ENCODE data around the gene IZUMO2. TPM values are rescaled to one million over a fixed set of nuclear protein-coding genes. Genes with fewer than 3 reads are reported as not detected.

The IZUMO2 gene
- total RNA-seq: not detected

DNA sequence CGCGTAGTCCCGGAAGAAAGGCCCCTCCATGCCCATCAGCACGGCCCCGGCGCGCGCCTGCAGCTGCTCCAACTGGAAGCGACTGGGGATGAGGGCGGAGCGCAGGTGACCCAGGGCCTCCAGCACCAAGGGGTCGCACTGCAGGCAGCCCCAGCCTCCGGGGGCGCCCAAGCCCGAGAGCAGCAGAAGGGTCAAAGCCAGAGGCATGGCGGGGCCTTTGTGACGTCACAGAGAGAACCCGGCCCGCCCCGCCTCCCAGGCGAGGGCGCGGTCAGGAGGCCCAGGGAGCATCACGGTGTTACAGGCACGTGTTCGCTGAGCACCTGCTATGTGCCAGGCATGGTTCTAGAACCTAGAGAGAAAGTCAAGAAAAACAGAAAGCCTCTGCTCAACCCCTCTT lies at the start of gene IZUMO2:
TSS of gene IZUMO2 (minus strand) at position 294 of the 400 bp plus-strand sequence. CDS start at position 207, 87 bp downstream.
- intact Hi-C loops (cut with DNase I; ENCODE audit: low total_unique reads): no loop called here
- no peak for TF ChIP-seq POLR2A (IDR thresholded peaks at IDR 0.05)
- TF ChIP-seq, protein P1, sequence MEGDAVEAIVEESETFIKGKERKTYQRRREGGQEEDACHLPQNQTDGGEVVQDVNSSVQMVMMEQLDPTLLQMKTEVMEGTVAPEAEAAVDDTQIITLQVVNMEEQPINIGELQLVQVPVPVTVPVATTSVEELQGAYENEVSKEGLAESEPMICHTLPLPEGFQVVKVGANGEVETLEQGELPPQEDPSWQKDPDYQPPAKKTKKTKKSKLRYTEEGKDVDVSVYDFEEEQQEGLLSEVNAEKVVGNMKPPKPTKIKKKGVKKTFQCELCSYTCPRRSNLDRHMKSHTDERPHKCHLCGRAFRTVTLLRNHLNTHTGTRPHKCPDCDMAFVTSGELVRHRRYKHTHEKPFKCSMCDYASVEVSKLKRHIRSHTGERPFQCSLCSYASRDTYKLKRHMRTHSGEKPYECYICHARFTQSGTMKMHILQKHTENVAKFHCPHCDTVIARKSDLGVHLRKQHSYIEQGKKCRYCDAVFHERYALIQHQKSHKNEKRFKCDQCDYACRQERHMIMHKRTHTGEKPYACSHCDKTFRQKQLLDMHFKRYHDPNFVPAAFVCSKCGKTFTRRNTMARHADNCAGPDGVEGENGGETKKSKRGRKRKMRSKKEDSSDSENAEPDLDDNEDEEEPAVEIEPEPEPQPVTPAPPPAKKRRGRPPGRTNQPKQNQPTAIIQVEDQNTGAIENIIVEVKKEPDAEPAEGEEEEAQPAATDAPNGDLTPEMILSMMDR (IDR thresholded peaks at IDR 0.05): no peak
- H3K4me3 ChIP-seq (ENCODE audit: low read depth, poor library complexity, severe bottlenecking): no peak within 1 kb of the TSS
- no peak for DNase-seq (ENCODE audit: low spot score in 2 of 2)
- 18 to 31% methylated on average over 23 to 24 of the region's 26 CpGs for WGBS, 2 donors

DNA sequence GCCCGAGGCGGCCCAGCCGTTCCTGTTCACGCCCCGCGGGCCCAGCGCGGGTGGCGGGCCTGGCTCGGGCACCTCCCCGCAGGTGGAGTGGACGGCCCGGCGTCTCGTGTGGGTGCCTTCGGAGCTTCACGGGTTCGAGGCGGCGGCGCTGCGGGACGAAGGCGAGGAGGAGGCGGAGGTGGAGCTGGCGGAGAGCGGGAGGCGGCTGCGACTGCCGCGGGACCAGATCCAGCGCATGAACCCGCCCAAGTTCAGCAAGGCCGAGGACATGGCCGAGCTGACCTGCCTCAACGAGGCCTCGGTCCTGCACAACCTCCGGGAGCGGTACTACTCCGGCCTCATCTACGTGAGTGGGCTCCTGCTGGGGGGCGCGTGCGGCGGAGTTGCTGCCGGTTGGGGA lies 47.3 kb upstream of the IZUMO2 start:
- H3K4me3 ChIP-seq (ENCODE audit: low read depth, poor library complexity, severe bottlenecking): no peak overlapping the region
- TF ChIP-seq POLR2A (IDR thresholded peaks at IDR 0.05): no peak
- TF ChIP-seq, protein P1 (IDR thresholded peaks at IDR 0.05): no peak
- 94 to 95% methylated on average over 42 to 46 of the region's 46 CpGs for WGBS, 2 donors
- DNase-seq (ENCODE audit: low spot score in 2 of 2): no peak
- intact Hi-C loops (cut with DNase I; ENCODE audit: low total_unique reads): no loop called here

GRCh38 chr19:50209131-50209530 lies 46.0 kb upstream of the IZUMO2 start:
- WGBS, 2 donors: 86 to 88% methylated on average over 7 of the region's 7 CpGs
- H3K4me3 ChIP-seq (ENCODE audit: low read depth, poor library complexity, severe bottlenecking): no peak overlapping the region
- TF ChIP-seq, protein P1 (IDR thresholded peaks at IDR 0.05): no peak
- intact Hi-C loops (cut with DNase I; ENCODE audit: low total_unique reads): no loop called here
- no peak for DNase-seq (ENCODE audit: low spot score in 2 of 2)

DNA sequence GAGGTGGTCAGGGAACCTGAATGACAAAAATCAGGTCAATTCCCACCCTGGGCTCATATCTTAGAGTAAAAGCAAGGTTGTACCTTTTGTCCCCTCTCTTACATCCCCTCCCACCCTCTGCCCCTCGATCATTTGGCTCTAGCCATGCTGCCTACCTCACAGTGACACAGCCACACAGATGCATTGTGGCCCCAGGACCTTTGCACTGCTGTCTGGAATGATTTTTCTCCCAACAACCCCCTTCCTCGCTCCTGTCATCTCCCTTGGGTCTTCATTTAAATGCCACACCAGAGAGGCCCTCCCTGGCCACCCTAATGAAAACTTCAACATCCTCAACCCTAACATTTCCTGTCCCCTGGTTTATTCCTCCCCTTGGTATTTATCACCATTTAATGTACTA lies 44.6 kb upstream of the IZUMO2 start:
- TF ChIP-seq, protein P1 (IDR thresholded peaks at IDR 0.05): no peak
- no peak for TF ChIP-seq POLR2A (IDR thresholded peaks at IDR 0.05)
- H3K4me3 ChIP-seq (ENCODE audit: low read depth, poor library complexity, severe bottlenecking): no peak overlapping the region
- 75 to 84% methylated on average over 2 of the region's 2 CpGs for WGBS, 2 donors
- DNase-seq (ENCODE audit: low spot score in 2 of 2): no peak
- intact Hi-C loops (cut with DNase I; ENCODE audit: low total_unique reads): no loop called here

- intact Hi-C loops (cut with DNase I; ENCODE audit: low total_unique reads): no loop called here
- 73 to 76% methylated on average over 6 of the region's 6 CpGs for WGBS, 2 donors
- no peak overlapping the region for H3K4me3 ChIP-seq (ENCODE audit: low read depth, poor library complexity, severe bottlenecking)
- no peak for DNase-seq (ENCODE audit: low spot score in 2 of 2)
- TF ChIP-seq, protein P1 (IDR thresholded peaks at IDR 0.05): no peak
- TF ChIP-seq POLR2A (IDR thresholded peaks at IDR 0.05): no peak
Observed at GRCh38 chr19:50206191-50206590, 43.1 kb upstream of the IZUMO2 start.

DNA sequence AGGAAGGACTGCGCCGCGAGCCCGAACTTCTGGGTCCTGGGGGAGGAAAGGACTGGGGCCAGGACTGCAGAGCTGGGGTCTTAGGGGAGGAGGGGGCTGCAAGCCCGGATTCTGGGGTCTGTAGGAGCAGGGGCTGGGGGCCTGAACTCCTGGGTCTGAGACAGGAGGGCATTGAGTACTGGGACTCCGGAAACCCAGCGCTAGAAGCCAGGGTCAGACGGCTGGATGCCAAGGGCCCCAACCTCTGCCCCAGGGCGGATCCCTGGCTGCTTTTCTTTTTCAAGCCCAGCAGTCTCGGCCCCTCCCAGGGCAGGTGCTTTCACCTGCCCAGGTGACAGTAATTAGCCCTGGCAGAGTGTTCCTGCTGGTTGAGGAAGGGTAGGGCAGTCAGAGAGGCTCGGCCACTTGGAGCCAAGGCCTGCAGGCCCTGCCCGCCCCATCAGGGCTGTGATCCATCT lies 42.6 kb upstream of the IZUMO2 start:
- TF ChIP-seq POLR2A (IDR thresholded peaks at IDR 0.05): no peak
- TF ChIP-seq, protein P1 (IDR thresholded peaks at IDR 0.05): no peak
- WGBS, 2 donors: 16 to 29% methylated on average over 11 to 12 of the region's 12 CpGs
- H3K4me3 ChIP-seq (ENCODE audit: low read depth, poor library complexity, severe bottlenecking): peak overlapping the region; percentile 15
- intact Hi-C loops (cut with DNase I; ENCODE audit: low total_unique reads): no loop called here
- DNase-seq (ENCODE audit: low spot score in 2 of 2): peak in 1 of 2 donors; percentile 19
